DMS53 (cell line): ENCODE results near the gene FKBP4.

Source experiments
- DNase-seq: peaks from one replicate; lab custom pipeline; 2025; lab: John Stamatoyannopoulos, UW

The FKBP4 gene

DNA sequence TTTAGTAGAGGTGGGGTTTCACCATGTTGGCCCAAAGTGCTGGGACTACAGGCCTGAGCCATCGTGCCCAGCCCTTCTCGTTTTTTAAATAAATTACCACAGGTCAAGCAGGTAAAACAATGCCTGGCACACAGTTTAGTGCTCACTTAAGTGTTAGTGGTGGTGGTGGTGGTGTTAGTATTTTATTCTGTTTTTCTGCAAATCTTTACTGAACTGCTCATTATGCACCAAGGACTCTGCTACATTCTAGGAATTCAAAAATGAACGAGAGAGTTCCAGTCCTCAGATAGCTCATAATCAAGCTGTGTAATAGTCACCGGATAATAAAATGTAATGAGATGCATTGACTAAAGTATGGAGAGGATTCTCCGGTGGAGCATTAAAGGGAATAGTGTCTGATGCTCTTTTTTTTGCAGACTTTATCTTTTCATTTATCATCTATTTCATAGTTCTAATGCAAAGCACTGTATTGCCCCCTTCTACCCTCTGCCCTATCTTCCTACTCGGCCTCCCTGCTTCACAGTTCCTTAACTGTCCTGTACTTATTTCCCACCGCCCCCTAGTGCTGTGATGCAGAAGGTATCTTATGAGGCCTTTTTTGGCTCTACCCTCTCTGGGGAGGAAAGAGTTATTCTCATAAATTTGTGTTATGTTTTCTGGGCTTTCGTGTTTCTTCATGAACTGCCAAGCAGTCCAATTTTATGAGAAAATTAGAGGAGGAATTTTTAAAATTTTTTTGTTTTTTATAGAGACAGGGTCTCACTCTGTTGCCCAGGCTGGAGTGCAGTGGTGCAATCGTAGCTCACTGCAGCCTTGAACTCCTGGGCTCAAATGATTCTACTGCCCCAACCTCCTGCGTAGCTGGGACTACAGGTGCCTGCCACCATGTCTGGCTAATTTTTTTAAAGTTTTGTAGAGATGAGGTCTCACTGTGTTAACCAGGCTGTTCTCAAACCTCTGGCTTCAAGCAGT is 18.7 kb downstream of the FKBP4 start:
- peak; percentile 90 for DNase-seq

DNA sequence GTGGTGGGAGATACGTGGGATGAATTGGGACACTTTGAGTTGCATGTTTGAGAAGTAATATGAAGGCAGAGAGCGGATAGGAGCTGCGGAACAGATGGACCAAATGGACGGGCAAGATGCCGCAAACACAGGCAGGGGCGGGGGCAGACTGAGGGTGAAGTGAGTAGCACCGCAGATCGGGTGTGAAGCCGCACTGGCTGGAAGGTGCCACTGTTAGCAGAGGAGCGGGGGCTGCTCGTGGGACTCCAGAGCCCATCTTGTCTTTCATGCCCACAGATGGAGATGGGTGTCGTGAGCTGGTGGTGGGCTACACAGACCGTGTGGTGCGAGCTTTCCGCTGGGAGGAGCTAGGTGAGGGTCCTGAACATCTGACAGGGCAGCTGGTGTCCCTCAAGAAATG is 25.0 kb downstream of the FKBP4 start:
- no peak for DNase-seq

DNA sequence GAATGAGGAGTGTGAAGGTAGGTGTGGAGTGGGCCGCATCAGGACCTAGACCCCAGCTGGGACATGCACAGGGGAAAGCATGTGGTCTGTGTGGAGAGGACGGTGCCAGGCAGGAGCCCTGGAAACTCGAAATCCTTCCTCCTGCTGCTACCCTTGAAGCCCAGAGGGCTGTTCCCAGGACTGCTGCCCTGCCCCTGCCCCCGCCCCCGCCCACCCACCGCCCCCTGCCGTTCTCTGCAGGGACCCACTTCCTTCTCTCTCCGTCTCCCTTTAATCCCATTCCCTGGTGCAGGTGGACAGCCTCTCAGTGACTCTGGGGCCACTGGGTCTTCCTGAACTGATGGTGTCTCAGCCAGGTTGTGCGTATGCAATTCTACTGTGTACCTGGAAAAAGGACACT is 25.7 kb downstream of the FKBP4 start:
- no peak for DNase-seq

DNA sequence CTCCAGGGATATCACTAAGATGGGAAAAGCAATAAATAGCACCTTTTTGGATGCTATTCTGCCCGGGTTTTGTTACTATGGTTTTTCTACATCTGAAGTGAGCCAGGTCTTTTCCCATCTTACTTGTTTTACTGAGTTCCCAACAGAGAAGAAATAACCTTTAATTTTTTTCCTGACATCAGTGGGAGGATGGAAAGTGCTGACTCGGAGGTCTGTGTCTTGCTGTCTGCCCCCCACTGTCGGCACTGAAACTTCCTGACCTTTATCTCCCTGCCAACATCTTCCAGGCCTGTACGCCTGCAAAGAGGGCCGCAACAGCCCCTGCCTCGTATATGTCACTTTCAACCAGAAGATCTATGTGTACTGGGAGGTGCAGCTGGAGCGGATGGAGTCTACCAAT is 28.7 kb downstream of the FKBP4 start:
- DNase-seq, result no peak

DNA sequence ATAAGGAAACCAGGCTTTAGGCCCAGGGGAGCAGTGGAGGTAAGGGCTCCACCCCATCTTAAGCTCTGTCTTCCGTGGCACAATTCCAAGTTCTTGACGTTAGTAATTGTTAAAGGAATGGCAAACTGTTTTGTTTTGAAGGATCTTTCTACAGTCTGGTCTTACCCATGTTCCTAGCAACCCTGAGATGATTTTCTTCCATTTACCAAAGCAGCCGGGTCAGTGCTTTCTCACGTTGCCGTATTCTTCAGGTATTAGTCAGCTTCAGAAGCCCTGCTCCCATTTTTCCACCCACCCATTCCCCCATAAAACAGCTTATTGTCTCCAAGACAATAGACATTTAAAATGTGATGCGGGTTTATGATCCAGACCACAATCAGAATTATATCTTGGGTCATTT is 29.8 kb downstream of the FKBP4 start:
- DNase-seq, result no peak

DNA sequence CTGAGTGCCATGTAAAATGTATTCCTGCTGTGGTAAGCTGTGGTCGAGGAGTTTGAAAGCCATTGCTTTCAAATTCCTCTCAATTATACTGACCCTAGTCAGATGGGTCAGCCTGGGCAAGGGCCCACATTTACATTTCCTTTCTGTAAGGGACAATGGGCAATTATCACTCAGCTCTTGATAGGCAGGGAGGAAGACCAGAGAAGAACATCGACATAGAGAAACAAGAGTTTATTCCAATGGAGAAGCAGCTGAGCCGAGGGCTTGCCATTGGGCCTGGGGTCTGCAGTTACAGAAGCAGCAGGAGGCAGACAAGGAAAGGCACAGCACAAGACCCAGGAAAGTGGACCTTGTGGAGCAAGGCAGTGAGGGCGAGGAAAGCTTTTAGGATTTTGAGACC is 30.4 kb downstream of the FKBP4 start:
- no peak for DNase-seq

DNA sequence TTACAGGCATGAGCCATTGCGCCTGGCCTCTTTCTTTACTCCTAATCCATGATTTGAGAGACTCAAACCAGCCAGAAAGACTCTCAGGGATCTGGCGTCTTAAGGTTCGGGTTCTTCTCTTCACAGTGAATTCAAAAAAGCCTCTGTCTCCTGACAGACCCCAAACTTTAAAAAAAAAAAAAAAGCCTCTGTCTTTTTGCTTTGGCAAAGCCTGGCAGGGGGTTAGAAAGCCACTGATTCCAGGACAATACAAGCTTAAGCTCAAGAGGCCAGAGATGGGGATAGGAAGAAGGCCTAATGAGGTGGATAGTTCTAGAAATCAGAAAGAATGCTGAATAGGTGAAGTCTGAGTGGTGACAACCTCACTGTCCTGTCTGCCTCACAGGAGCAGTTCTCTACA is 31.3 kb downstream of the FKBP4 start:
- DNase-seq, result no peak

DNA sequence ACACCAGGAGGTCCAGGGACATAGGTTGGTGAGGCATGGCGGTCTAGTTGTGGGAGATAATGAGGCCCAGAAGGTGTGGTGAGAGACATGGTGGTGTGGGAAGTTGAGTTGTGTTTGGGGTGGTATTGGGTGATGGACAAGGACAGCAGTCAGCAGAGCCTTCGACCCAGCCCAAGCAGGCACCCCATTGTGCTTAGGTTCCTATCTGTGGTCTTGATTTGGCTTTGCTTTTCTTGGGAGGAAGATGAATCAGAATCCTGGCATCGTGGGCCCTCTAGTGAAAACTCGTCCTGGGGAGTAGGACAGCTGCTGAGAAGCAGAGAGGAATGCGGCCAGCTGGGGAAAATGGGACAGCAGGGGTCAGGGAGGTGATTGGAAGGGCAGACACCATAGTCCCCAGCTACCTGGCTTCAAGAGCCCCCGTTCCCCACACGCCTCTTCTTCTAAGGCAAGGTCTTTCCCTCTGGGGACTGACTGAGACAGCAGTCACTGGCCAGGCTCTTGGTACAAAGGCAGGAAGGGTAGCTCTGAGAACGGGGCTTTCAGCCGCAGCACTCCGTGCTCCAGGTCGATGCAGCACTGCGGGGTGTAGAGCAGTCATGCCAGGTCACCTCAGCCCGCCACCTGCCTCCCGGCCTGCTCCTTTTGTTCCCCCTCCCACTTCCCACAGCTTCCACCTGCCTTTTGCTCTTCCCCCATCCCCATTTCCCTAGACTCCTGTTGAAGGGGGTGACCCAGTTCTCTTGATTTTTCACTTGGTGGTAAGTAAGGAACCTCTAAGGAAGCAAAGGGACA is 32.1 kb downstream of the FKBP4 start:
- no peak for DNase-seq

DNA sequence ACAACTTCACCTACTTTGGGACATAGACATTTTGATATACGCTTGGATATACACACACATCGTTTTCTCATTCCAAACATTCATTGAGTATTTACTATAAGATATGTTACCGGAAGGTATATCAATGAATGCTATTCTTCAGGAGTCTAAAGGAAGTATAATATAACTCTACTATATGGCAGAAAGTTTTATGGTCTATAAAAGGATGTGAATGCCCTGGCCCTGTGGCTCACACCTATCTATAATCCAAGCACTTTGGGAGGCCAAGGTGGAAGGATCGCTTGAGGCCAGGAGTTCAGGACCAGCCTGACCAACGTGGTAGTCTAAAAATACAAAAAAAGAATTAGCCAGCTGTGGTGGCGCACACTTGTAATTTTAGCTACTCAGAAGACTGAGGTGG is 34.5 kb downstream of the FKBP4 start:
- no peak for DNase-seq

DNA sequence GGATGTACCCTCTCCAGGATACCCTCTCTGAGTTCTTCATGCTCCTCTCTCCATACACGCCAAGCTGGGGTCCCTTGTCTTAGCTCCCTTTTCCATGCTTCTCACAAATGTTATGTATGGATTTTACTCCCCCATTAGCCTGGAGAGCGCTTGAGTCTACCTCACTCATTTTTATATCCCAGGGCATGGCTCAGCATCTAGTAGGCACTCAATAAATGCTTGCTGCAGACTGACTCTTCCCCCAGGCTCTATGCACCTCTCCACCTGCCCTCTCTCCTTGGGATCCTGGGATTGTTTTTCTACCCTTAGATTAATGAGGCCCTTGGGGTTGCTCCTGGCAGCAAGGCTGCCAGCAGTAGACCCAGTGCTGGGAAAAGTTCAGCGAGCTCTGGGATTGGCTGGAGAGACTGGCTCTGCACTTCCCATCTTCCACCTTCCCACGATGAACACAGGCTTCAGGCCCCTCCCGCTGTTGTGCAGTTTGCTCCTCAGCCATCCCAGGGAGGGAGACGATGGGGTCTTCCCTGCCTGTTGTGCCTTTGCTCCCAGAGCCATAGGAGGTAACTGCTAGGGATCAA is 37.9 kb downstream of the FKBP4 start:
- no peak for DNase-seq

DNA sequence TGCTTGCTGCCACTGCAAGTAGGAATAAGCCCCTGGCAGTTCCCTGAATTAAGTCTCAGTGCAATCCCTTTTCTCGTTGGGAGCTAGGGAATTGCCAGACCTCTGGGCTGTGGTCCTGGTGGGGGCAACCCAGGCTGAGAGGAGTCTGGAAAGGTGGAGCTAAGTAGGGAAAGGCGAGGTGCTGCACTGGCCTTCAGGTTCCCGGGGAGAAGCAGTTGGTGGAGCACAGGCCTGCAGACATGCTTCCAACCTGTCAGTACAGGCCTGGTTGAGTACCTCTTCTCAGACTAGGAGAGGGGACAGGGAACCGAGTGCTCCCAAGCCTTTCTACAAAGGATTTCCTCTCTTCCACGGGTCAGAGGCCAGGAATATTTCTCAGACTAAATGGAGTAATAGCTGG is 38.6 kb downstream of the FKBP4 start:
- DNase-seq, result no peak

DNA sequence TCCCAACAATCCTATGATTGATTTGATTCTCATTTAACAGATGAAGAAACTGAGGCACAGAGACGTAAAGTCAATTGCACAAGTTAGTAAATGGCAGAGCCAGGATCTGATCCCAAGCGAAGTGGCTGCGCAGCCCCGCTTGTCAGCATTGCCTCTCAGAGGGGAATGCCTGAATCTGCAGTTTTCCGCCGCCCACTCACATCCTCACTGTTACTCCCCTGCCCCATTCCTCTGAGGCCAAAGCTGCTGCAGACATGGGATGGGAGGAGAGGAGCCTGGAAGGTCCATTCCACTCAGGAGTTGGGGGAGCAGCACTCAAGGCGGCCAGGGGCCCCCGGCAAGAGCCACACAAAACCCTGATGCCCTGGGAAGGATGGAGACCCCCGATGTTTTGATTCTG is 39.0 kb downstream of the FKBP4 start:
- no peak for DNase-seq

DNA sequence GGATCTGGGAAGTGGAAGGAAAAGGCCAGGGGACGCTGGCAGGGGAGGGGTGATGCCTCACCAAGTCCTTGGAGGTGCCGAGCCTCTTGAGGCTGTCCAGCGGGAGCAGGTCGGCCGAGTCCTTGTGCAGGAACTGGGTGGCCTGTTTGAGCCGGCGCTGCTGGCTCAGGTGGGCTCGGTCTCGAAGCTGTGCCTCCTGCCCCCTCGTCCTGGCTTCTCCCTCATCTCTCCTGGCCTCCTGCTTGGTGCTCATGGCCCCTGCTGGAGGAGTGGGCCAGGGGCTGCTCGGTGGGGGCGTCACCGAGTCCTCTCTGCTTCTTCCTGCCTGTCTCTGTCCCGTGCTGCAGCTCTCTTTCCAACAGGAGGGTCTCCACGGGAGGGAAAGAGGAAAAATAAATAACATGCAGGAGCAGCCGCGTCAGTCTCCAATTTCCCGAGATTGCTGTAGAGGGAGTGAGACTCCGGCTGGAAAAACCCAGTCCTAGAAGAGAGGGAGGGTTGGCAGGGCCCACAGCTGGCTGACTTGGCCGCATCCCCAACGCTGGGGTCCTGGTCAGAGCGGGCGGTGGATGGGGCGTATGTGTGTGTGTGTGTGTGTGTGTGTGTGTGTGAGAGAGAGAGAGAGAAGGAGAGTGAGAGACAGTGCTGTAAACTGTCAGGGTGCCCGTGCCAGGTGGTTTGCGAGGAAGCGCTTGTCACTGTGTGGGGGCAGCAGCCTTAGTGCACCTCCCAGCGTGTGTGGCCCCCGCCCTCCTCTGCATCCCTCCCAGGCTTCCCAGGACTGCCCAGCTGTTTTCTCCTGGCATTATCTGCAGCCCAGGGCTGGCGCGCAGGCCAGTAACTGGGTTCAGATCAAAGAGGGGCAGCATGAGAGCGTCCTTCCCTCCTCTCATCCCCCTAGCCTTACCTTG is 40.1 kb downstream of the FKBP4 start, which contains the start of gene NRIP2:
Gene NRIP2, minus strand, starts transcription at position 455 of the 911 bp plus-strand sequence. Its CDS starts 52 bp downstream, at position 403.
- DNase-seq, result peak; percentile 50

DNA sequence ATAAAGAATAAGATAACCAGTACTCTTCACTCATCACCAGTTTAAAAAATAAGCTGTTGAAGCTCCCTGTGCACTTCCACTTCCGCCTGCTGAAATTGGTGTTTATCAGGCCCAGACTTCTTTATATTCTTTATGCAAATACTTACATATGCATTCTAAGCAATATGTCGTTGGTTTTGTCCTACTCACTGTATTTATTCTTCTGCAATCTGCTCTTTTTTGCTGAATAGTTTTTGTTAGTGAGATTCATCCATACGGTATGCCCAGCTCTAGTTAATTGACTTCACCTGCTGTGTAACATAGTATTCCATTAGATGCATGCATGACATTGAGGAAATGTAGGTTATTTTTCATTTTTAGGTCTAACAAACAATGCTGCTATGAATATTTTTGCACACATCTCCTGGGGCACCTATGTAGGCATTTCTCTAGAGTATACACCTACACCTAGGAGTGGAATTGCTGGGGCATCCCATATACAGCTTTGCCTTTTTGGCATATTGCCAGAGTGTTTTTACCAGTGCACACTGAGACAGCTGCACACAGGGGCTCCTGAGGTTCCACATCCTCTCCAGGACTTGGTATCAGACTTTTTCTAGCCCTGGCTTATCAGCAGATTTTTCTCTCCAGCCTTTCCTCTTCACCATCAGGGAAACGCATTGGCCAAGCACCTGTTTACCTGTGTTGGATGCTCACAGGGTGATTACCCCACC is 41.1 kb downstream of the FKBP4 start:
- DNase-seq, result no peak

DNA sequence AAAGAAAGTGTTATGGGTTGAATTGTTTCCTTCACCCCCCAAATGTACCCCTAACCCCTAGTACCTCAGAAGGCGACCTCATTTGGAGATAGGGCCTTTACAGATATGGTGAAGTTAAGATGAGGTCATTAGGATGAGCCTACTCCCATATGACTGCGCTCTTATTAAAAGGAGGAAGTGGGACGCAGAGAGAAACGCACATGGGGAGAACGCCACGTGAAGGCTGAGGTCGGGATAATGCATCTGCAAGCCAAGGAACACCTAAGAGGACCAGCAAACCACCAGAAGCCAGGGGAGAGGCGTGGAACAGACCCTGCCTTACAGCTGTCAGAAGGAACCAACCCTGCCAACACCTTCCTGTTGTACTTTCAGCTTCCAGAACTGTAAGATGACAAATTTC is 41.8 kb downstream of the FKBP4 start:
- DNase-seq, result no peak

DNA sequence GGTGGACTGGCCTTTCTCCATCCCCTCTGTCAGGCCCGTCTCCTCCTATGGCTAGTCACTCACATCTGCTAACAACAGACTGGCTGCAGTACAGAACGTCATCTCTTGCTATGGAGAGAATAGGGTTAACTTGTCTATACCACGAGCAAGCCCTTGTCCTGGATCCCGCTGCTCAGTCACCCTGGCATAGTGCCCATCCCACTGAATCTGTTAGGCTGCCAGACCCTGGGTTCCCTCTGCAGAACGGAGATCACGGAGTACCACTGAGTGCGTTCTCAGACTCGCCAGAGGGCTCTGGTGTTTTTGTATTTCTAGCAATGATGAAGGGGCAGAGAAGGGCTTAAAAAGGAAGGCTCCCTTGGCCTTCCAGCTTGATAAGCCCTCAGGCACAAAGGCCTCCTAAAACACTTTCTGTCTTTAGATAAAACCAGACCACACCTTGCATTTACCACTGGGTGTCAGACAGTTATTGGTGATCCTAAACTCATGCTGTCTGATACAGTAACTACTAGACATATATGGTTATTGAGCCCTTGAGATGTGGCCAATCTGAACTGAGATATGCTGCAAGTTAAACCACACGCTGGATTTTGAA is 46.4 kb downstream of the FKBP4 start:
- DNase-seq, result no peak

DNA sequence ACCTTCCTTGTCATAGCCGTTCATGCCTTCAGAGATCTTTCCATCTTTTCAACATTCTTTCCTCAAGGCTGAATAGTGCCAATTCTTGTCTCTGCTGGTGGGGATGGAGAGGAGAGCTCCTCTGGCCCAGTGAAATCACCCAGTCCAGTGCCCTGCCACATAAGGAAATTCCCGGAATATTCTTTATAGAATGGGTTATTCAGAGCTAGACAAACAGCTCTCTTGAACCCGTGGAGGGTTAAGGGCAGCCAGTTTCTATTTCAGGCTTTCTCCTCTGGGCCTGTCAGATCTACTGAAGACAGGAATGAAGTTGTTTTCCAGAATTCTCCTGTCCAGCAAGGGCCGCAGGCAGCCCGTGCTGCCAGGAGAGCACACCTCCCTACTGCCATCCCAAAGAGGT is 48.2 kb downstream of the FKBP4 start:
- DNase-seq, result no peak

DNA sequence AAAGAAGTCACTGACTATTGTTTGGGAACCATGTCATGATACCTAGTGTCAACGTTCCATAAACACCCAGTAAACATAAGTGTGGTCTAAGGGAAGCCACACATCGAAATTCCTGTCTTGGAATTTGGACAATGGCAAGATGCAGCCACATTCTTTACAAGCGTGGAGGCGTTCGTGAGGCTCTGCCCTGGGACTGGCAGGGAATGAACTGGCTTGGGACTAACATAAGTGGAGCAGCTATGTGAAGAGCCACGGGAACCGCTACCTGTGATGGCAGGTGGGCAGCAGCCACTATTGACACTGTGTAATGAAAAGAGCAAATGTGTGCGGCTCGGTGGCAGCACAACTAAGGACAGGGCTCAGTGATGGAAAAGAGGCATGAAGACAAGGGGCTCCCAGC is 50.0 kb downstream of the FKBP4 start:
- peak; percentile 33 for DNase-seq

DNA sequence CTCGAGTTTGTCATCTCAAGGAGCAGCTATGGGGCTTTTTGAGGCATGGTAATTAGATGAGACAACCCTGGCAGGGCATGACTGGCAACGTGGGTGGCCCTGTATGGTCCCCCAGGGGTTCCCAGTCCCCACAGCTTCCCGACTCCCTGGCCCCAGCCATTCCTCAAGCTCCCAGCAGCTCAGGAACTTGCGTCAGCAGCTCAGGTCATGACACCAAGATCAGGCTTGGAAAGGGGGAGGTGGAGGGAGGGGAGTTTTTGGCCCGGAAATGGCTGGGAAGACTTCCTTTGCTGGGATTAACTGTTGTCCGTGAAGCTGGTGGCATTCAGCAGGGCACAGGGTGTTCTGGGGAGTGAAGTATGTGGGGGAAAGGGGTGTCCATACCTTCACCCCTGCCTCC is 50.5 kb downstream of the FKBP4 start:
- no peak for DNase-seq

DNA sequence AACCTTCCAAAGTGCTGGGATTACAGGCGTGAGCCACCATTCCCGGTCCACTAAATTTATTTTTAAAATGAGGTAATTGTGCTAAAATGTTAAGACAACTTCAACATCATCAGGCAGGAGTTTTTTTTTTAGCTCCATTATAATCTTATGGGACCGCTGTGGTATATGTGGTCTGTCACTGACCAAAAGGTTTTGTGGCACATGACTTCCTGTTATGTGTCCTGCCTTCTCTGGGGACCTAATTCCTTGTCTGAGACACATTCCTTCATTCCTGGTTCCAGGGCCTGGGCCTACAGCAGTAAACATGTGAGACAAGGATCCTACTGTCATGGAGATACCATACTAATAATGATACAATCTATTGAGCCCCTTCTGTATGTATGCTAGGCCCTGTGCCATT is 57.2 kb downstream of the FKBP4 start:
- DNase-seq, result no peak

DNA sequence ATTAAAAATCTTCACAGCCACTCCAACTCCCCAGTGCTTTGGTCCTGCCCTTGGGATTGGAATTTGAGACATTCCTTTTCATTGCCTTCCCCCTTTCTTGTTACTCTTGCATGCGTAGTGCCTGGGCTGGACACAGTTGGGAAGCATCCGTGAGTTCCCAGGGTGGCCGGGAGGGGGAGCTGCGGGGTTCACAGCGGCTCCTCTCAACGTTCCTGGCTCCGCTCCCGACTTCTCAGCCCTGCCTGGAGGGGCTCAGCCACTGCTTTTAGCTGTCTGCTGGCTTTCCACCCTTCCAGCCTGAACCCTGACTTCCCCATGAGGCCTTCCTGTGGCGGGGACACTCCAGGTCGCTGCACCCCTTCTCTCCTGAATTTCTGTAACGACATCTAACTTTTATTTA is 58.9 kb downstream of the FKBP4 start:
- DNase-seq, result peak; percentile 94
